HCT116 (cell line): ENCODE data around the gene KSR1. TPM values are rescaled to one million over a fixed set of nuclear protein-coding genes. Genes with fewer than 3 reads are reported as not detected.

Source experiments
- ATAC-seq: fragments of 200-7000 bp; cut with Tn5 transposase; 2 replicates; pipeline ENCODE4 v1.9.1; 2020; ENCODE audit warnings: mild to moderate bottlenecking, moderate library complexity
- BruUV-seq: library from RNA; stranded (reverse); fragments of 400-500 nt; replicated peaks from 2 replicates; lab custom pipeline; 2021; lab: Mats Ljungman, UMichigan
- CTCF ChIA-PET: fragments of 300-600 bp; sonication (Branson Sonifier 250); formaldehyde crosslinking; loops from one replicate; lab custom pipeline; 2021; ENCODE audit warnings: antibody characterized with exemption; lab: Charles Lee
- POLR2A ChIA-PET: fragments of 300-600, 350-600 bp; sonication (Branson Sonifier 250); formaldehyde crosslinking; loops from one replicate; lab custom pipeline; 2021; ENCODE audit warnings: antibody characterized with exemption; lab: Charles Lee
- RAD21 ChIA-PET, 2 experiments: fragments of 300-600 bp; sonication (Branson Sonifier 250); formaldehyde crosslinking; loops; one replicate each; lab custom pipeline; 2023; ENCODE audit warnings: low total read pairs in 2 of 2; ENCODE audit not compliant: uncharacterized antibody in 2 of 2, unreplicated experiment in 2 of 2, low non-redundant PET in 1 of 2; lab: Charles Lee
- DNase-seq: peaks from one replicate; pipeline ENCODE4 v3.0.0-alpha.2; 2010; ENCODE audit warnings: low read depth, low spot score
- H2AFZ ChIP-seq: fragments of 200-600 bp; shearing (Covaris generic), sonication (generic); 2 replicates; pipeline ENCODE4 v1.6.1; 2017; ENCODE audit warnings: low read depth, mixed run types, mixed read lengths, antibody characterized with exemption, low read length; ENCODE audit not compliant: poor library complexity, severe bottlenecking
- H3K27ac ChIP-seq: 2 replicates; pipeline ENCODE4 v1.5.1; 2012; ENCODE audit warnings: low read depth, low read length
- H3K27me3 ChIP-seq: fragments of 200-600 bp; sonication (generic); 2 replicates; pipeline ENCODE4 v1.6.1; 2016; ENCODE audit warnings: mixed run types, low read length, mixed read lengths; ENCODE audit not compliant: insufficient read depth
- H3K36me3 ChIP-seq, 2 experiments: fragments of 200-500 bp in 1 of 2; fragments of 200-600 bp in 1 of 2; sonication (Bioruptor generic) in 1 of 2; sonication (generic) in 1 of 2; 2 replicates each; pipeline versions ENCODE4 v1.5.1 to v1.6.1; 2014 to 2016; ENCODE audit warnings: low read length in 2 of 2, inconsistent platforms in 1 of 2, mixed read lengths in 1 of 2, mixed run types in 1 of 2; ENCODE audit not compliant: insufficient read depth in 2 of 2, control insufficient read depth in 1 of 2
- H3K4me1 ChIP-seq, 2 experiments: fragments of 200-600 bp in 1 of 2; sonication (generic) in 1 of 2; 2 replicates each; pipeline versions ENCODE4 v1.5.1 to v1.6.1; 2012 to 2017; ENCODE audit warnings: low read length in 2 of 2, inconsistent platforms in 1 of 2, mild to moderate bottlenecking in 1 of 2, mixed read lengths in 1 of 2, mixed run types in 1 of 2, moderate library complexity in 1 of 2; ENCODE audit not compliant: insufficient read depth in 2 of 2, control insufficient read depth in 1 of 2
- H3K4me2 ChIP-seq: fragments of 200-600 bp; sonication (generic); 2 replicates; pipeline ENCODE4 v1.6.1; 2017; ENCODE audit warnings: mixed run types, low read length, mixed read lengths
- H3K4me3 ChIP-seq, 2 experiments: fragments of 200-600 bp in 1 of 2; sonication (generic) in 1 of 2; replicated peaks in 1 of 2; 2 replicates each; pipeline ENCODE4 v1.5.1; 2011 to 2016; ENCODE audit warnings: low read length in 2 of 2, control low read depth in 1 of 2, low read depth in 1 of 2, mild to moderate bottlenecking in 1 of 2, mixed read lengths in 1 of 2, mixed run types in 1 of 2
- H3K79me2 ChIP-seq: fragments of 200-600 bp; sonication (generic); 2 replicates; pipeline ENCODE4 v1.6.1; 2017; ENCODE audit warnings: mild to moderate bottlenecking, mixed run types, low read length, moderate library complexity, mixed read lengths; ENCODE audit not compliant: insufficient read depth
- H3K9ac ChIP-seq: fragments of 200-600 bp; sonication (generic); 2 replicates; pipeline ENCODE4 v1.6.1; 2016; ENCODE audit warnings: low read length, mixed read lengths
- H3K9me2 ChIP-seq: fragments of 200-600 bp; sonication (generic), shearing (Covaris generic); 2 replicates; pipeline ENCODE4 v1.6.1; 2017; ENCODE audit warnings: mixed run types, mild to moderate bottlenecking, moderate library complexity; ENCODE audit not compliant: insufficient read depth
- H3K9me3 ChIP-seq, 2 experiments: fragments of 200-500 bp in 1 of 2; fragments of 200-600 bp in 1 of 2; sonication (Bioruptor generic) in 1 of 2; sonication (generic) in 1 of 2; 2 replicates each; pipeline ENCODE4 v1.6.1; 2014 to 2017; ENCODE audit warnings: low read length in 2 of 2, mixed read lengths in 2 of 2, inconsistent platforms in 1 of 2, low read depth in 1 of 2, mild to moderate bottlenecking in 1 of 2, mixed run types in 1 of 2, moderate library complexity in 1 of 2; ENCODE audit not compliant: control insufficient read depth in 1 of 2, insufficient read depth in 1 of 2
- H4K20me1 ChIP-seq: fragments of 200-600 bp; sonication (generic), shearing (Covaris generic); 2 replicates; pipeline ENCODE4 v1.6.1; 2017; ENCODE audit warnings: mixed run types, mild to moderate bottlenecking, moderate library complexity; ENCODE audit not compliant: insufficient read depth
- CBX3 ChIP-seq: IDR thresholded peaks from 2 replicates; pipeline ENCODE4 v1.6.1; 2012; ENCODE audit warnings: low read depth
- CEBPB ChIP-seq: IDR thresholded peaks from 2 replicates; pipeline ENCODE4 v1.6.1; 2012; ENCODE audit warnings: low read depth
- CTCF ChIP-seq, 3 experiments: fragments of 200-600 bp in 1 of 3; sonication (generic) in 1 of 3; IDR thresholded peaks in 2 of 3; conservative IDR thresholded peaks in 1 of 3; 2 replicates each; pipeline ENCODE4 v1.5.1; 2012 to 2017; ENCODE audit warnings: low read depth in 2 of 3, low read length in 2 of 3, antibody characterized with exemption in 1 of 3, borderline replicate concordance in 1 of 3, control low read depth in 1 of 3, mild to moderate bottlenecking in 1 of 3, mixed read lengths in 1 of 3, mixed run types in 1 of 3, moderate library complexity in 1 of 3; ENCODE audit not compliant: insufficient read depth in 1 of 3
- EZH2 ChIP-seq: fragments of 200-600 bp; sonication (generic); IDR thresholded peaks from 2 replicates; pipeline ENCODE4 v1.6.1; 2017; ENCODE audit warnings: antibody characterized with exemption, mixed run types
- MAX ChIP-seq: IDR thresholded peaks from 2 replicates; pipeline ENCODE4 v1.6.1; 2012
- POLR2AphosphoS5 ChIP-seq: IDR thresholded peaks from 2 replicates; pipeline ENCODE4 v1.6.1; 2011; ENCODE audit warnings: mild to moderate bottlenecking, low read depth, low read length, moderate library complexity
- RAD21 ChIP-seq: IDR thresholded peaks from 2 replicates; pipeline ENCODE4 v1.6.1; 2012; ENCODE audit warnings: low read depth, mild to moderate bottlenecking
- REST ChIP-seq: IDR thresholded peaks from 2 replicates; pipeline ENCODE4 v1.6.1; 2012; ENCODE audit warnings: low read depth
- SRF ChIP-seq: IDR thresholded peaks from 2 replicates; pipeline ENCODE4 v1.6.1; 2012; ENCODE audit warnings: low read depth
- TCF7L2 ChIP-seq: IDR thresholded peaks from 2 replicates; pipeline ENCODE4 v1.7.0; 2011; ENCODE audit warnings: borderline replicate concordance, inconsistent platforms; ENCODE audit not compliant: insufficient read depth, insufficient read length; ENCODE audit errors: extremely low read depth
- YY1 ChIP-seq: IDR thresholded peaks from 2 replicates; pipeline ENCODE4 v1.6.1; 2011; ENCODE audit warnings: low read length, low read depth, moderate library complexity, mild to moderate bottlenecking; ENCODE audit not compliant: insufficient replicate concordance; ENCODE audit errors: extremely low read depth
- ZNF274 ChIP-seq: fragments of 200-500 bp; sonication (Bioruptor generic); IDR thresholded peaks from 2 replicates; pipeline ENCODE4 v1.6.1; 2014; ENCODE audit warnings: mild to moderate bottlenecking, low read depth, low read length, inconsistent platforms
- intact Hi-C: fragments of 100-400 bp; cut with micrococcal nuclease; formaldehyde crosslinking; loops from 2 replicates; pipeline ENCODE4 v1.10.0; 2022
- total RNA-seq: library from RNA; stranded (reverse); gene quantifications from one replicate; pipeline ENCODE4 v1.2.1, GENCODE V29; 2021; ENCODE audit not compliant: unreplicated experiment

KSR1 gene
- total RNA-seq, 1 experiment from 2014 or later, result 16.5 TPM

- intact Hi-C loops, result no loop called here
- H3K9me2 ChIP-seq, result no peaks in the 10 kb centered on the region
- H3K36me3 ChIP-seq, result no peaks in the 10 kb centered on the region
- TF ChIP-seq ZNF274, result no peak
- no peak for TF ChIP-seq MAX
- no peak for TF ChIP-seq CEBPB
- TF ChIP-seq CBX3, result no peak
- TF ChIP-seq EZH2, result no peak
- TF ChIP-seq SRF, result no peak
- TF ChIP-seq RAD21, result no peak
- no peak for TF ChIP-seq REST
- no peak for TF ChIP-seq TCF7L2
- no peak for TF ChIP-seq POLR2AphosphoS5
- no peak for TF ChIP-seq YY1
- TF ChIP-seq CTCF (IDR thresholded peaks at IDR 0.05 in 2 of 3, conservative IDR thresholded peaks at IDR 0.05 in 1 of 3; ENCODE audit: borderline replicate concordance in 1 of 3, insufficient read depth in 1 of 3, low read depth in 2 of 3, low read length in 2 of 3), result no peak
- ATAC-seq (no peak), DNase-seq (no peak)
- RAD21 ChIA-PET, result no interaction called here
- CTCF ChIA-PET, result no interaction called here
- no peaks in the 10 kb centered on the region for H3K9me3 ChIP-seq
- H3K4me3 ChIP-seq, result no peak overlapping the region
- POLR2A ChIA-PET, result no interaction called here
- H2AFZ ChIP-seq, result no peak overlapping the region
- H3K27ac ChIP-seq, result no peak overlapping the region
- H3K9ac ChIP-seq, result no peak overlapping the region
- H4K20me1 ChIP-seq, result no peaks in the 10 kb centered on the region
- H3K4me2 ChIP-seq, result no peak overlapping the region
- H3K79me2 ChIP-seq, result no peaks in the 10 kb centered on the region
- no peaks in the 10 kb centered on the region for H3K27me3 ChIP-seq
- no peaks in the 10 kb centered on the region for H3K4me1 ChIP-seq
- no TSS peak for BruUV-seq
Measured at GRCh38 chr17:27667656-27668487, 211.6 kb downstream of the KSR1 start.
